NCI-H510A (cell line): ENCODE data around the gene DNAH6.

Source experiments
- DNase-seq: peaks from one replicate; lab custom pipeline; 2025; lab: John Stamatoyannopoulos, UW

The DNAH6 gene

DNA sequence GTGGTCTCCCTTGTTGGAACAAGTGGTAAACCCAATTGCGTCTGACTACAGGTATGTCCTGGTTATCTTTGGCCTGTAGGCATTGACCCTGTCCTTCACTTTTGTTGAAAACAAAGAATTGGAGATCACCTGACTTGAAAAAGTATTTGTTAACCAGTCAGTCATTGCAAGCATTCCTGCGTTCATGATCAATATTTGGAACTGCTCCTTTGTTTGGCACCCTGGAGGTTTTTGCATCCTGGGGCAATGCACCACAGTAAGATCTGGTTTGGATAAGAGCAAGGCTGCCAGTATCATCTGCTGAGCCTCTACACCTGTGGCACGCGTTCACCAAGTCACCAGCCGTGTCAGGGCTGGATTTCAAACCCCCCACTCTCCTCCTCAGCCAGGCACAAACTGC lies 115.7 kb downstream of the DNAH6 start:
- no peak for DNase-seq

DNA sequence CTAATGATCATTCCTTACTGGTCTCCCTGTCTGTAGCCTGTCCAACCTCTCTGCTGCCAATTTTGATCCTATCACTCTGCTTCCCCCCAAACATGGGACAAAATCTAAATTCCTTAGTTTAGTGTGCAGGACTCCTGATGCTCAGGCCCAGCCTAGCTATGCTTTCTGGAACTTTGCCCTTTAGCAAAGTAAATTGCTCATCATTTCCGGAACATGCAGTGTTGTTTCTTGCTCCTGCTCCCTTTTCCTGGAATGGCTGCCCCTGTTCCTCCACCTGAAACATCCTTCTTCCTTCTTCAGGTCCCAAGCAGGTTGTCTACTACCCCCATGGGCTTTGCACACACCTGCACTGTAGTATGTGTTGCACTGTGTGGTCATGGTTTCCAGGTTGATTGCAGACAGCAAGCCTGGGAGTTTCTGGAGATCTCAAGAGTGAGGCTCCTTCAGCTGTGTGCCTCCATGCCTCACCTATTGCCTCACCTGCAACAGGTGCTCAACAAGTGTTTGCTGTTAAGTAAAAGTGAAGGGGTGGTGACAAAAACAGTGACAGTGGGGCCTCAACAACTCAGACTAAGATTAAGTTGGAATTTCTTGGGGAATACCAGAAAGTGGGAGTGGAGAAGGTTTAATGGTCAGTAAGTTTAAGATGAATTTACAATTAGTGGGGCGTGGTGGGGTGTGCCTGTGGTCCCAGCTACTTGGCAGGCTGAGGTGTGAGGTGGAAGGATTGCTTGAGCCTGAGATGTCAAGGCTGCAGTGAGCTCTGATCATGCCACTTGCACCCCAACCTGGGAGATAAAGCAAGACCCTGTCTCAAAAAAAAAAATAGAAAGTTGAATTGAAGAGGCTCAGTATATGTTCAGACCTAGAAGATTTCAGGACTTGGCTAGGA lies 120.0 kb downstream of the DNAH6 start:
- no peak for DNase-seq

- no peak for DNase-seq
These were observed 123.5 kb downstream of the DNAH6 start for GRCh38 chr2:84639751-84640150.

DNA sequence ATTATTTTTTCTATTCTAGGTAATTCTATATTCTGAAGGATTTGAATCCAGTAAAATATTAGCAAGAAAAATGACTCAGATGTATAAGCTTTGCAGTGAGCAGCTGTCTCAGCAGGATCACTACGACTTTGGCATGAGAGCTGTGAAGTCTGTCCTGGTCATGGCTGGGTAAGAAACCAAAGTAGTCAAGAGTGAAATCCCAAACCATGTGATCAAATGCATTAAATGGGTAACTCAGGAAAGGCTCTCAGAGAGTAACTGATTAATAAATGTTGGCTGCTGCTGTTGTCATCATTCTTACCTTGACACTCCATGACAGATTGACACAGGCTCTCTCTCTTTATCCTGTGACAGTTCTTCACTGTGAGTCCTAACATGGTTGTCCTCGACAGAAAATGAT lies 124.1 kb downstream of the DNAH6 start:
- no peak for DNase-seq

DNA sequence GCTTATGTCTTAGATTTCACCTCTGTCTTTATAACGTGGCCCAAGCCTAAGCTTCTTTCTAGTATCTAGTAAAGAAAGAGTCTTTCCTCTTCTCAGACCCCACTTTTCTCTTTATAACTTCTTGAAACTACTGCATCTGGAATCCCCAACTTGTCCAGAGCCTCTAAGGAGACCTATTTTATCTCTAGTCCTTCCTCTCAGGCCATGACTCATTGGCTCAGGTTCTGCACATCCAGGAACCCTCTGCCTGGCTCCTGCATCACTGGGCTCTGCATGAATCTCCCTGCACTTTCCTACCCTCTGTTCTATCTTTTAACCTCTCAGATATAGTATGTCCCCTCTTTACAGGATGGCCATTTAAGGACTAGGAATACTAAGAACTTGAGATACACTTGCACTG lies 124.7 kb downstream of the DNAH6 start:
- no peak for DNase-seq

DNA sequence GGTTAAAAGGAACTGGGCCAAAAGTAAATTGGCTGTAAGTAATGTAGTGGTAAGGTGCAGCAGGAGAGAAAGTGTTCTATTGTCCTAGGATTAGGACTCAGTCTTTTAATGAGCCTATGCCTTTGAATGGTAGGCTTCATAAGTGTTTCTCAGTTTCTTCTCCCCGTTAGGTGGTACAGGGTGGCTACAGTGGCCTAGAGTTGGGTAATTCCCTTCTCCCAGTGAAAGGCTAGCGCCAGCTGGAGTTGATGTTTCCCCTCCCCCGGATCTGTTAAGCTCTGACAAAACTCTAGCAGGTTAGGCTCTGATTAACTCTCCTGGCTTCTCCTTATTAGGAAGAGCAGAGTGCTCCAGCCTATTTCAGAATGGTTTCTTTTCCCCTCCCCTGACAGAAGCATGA lies 127.7 kb downstream of the DNAH6 start:
- DNase-seq = no peak

GRCh38 chr2:84646514-84646913 lies 130.2 kb downstream of the DNAH6 start:
- DNase-seq = no peak

DNA sequence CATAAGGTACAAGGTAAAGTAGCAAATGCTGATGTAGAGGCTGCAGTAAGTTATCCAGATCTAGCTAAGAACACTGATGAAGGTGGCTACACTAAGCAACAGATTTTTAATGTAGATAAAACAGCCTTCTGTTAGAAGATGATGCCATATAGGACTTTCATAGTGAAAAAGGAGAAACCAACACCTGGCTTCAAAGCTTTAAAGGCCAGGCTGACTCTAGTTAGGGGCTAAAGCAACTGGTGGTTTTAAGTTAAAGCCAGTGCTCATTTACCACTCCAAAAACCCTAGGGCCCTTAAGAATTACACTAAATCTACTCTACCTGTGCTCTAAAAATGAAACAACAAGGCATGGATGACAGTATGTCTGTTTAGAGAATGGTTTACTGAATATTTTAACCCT lies 131.0 kb downstream of the DNAH6 start:
- no peak for DNase-seq

DNA sequence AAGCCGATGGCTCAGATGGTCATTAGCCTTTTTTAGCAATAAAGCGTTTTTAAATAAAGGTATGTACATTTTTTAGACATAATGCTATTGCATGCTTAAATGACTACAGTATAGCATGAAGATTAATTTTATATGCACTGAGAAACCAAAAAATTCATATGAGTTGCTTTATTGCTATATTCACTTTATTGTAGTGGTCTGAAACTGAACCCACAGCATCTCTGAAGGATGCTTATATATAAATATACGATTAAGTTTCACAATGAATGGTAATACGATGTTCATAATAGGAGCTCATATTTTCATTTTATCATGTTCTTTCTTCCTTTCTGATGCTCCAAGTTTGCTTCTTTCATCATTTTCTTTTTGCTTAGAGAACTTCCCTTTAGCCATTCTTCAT lies 132.8 kb downstream of the DNAH6 start:
- DNase-seq = no peak

GRCh38 chr2:84649487-84650142 lies 133.3 kb downstream of the DNAH6 start:
- DNase-seq = no peak

GRCh38 chr2:84652431-84652830 lies 136.1 kb downstream of the DNAH6 start:
- no peak for DNase-seq

DNA sequence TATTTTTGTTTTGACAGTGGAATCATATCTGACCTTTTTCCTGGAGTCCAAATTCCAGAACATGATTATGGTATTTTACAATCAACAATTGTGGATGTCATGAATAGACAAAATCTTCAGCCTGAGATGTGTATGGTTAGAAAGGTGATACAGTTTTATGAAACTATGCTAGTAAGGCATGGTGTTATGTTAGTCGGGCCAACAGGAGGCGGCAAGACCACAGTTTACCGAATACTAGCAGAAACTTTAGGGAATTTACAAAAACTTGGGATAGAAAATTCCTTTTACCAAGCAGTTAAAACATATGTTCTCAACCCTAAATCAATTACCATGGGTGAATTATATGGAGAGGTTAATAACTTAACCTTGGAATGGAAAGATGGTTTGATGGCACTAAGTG lies 137.0 kb downstream of the DNAH6 start:
- no peak for DNase-seq

- DNase-seq = no peak
These were observed 138.1 kb downstream of the DNAH6 start for GRCh38 chr2:84654414-84654813.

DNA sequence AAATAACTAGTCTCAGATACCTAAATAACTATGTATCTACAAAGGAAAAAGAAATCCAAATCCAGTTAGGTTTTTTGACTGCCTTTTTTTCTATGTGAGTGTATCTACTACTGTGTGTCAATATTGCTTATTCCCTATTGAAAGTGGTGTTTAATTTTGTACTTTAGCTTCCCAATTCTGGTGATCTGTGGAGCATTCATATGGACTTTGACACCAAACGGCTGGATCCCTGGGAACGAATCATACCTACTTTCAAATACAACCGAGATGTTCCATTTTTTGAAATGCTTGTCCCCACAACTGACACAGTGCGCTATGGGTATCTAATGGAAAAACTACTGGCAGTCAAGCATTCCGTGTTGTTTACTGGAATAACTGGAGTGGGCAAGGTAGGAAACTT lies 152.8 kb downstream of the DNAH6 start:
- no peak for DNase-seq

- no peak for DNase-seq
These were observed 157.8 kb downstream of the DNAH6 start for GRCh38 chr2:84674099-84674498.

DNA sequence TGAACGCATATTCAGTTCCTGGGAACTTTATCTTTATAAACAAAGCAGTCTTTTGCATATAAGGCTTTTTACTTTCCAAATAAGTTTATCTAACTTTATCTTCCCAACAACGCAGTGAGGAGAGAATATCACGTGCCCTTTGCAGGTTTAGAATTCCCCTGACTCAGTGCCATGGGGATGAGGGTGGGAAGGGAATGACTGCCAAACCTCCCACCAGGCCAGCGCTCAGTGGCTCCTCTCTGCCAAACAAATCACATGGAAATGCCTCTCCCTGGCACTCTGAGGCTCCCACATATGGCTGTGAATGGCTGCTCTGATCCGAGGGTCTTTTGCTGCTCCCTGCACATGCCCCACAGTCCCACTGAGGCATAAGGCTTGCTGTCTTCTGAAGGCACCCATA lies 158.3 kb downstream of the DNAH6 start:
- no peak for DNase-seq

- DNase-seq = no peak
These were observed 160.0 kb downstream of the DNAH6 start for GRCh38 chr2:84676295-84676694.

- no peak for DNase-seq
These were observed 161.9 kb downstream of the DNAH6 start for GRCh38 chr2:84678214-84678613.

GRCh38 chr2:84686783-84687476 lies 170.6 kb downstream of the DNAH6 start:
- DNase-seq = no peak

GRCh38 chr2:84687498-84688149 lies 171.3 kb downstream of the DNAH6 start:
- DNase-seq = no peak

DNA sequence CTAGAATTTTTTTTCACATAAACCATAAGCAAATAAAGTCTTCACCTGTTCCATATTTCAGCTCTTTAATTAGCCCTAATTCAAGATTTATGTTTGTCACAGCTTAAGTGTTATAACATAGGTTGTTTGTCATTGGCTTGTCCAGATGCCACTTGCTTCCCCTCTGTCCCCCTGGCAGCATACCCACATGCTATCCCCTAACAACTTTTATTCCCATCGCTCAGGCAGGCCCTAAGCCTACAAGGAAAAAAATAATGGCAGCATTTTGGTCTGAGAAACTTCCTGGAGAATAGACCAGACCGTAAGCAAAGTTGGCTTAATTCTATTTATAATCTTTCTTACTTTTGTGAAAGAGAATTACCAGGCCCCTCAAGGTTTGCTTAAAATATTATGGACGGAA lies 173.9 kb downstream of the DNAH6 start:
- DNase-seq = no peak

GRCh38 chr2:84694088-84694622 lies 177.9 kb downstream of the DNAH6 start:
- no peak for DNase-seq
